ENCODE measurements around the gene ETNK2. TPM values are rescaled to one million over a fixed set of nuclear protein-coding genes. Genes with fewer than 3 reads are reported as not detected.

ETNK2 gene
- total and polyA plus RNA-seq, 2 of the 4 experiments (the other 2 are of a cell fraction), result 18.9 to 26.0 TPM

- Histone ChIP-seq H3K4me3 (ENCODE audit: insufficient read depth, low read depth, low read length) (no peak overlapping the region), H3K4me2 (ENCODE audit: low read depth, low read length) (no peak overlapping the region), H2BK120ac (ENCODE audit: low read depth, low read length) (no peak overlapping the region), H4K20me1 (ENCODE audit: insufficient read depth, low read length) (no peaks in the 10 kb centered on the region), H3K4ac (ENCODE audit: low read depth, low read length) (no peak overlapping the region), H2AK5ac (ENCODE audit: low read depth, low read length) (no peak overlapping the region), H2BK20ac (ENCODE audit: low read depth, low read length) (no peak overlapping the region), H3K9me1 (ENCODE audit: insufficient read depth, low read length) (no peaks in the 10 kb centered on the region), H3K4me1 (ENCODE audit: control insufficient read depth, insufficient read depth, low read length) (peaks cover 1% of the 10 kb centered on the region; the same call in 1 of the 2 replicates), H4K8ac (ENCODE audit: low read depth in 2 of 2, low read length in 2 of 2) (no peak overlapping the region), H3K56ac (ENCODE audit: extremely low read depth, insufficient read depth, low read length) (no peak overlapping the region), H4K5ac (ENCODE audit: low read depth, low read length) (no peak overlapping the region), H2AK9ac (replicated peaks; ENCODE audit: low read depth, low read length, poor library complexity) (no peak overlapping the region), H3K23ac (ENCODE audit: low read depth, low read length) (no peak overlapping the region), H3K9ac (ENCODE audit: low read depth, low read length) (no peak overlapping the region), H2BK15ac (ENCODE audit: low read depth, low read length) (no peak overlapping the region), H2BK5ac (ENCODE audit: low read depth, low read length, poor library complexity, severe bottlenecking) (no peak overlapping the region), H3K18ac (ENCODE audit: low read depth, low read length) (no peak overlapping the region), H2AFZ (replicated peaks; ENCODE audit: low read length, poor library complexity) (no peak overlapping the region), H3K14ac (replicated peaks; ENCODE audit: low read depth, low read length) (no peak overlapping the region), H3K36me3 (ENCODE audit: control insufficient read depth, insufficient read depth, low read length) (peaks cover 11% of the 10 kb centered on the region), H3K27me3 (ENCODE audit: control insufficient read depth, insufficient read depth, low read length) (no peaks in the 10 kb centered on the region), H3K79me1 (ENCODE audit: low read depth in 1 of 2, low read length in 2 of 2) (no peaks in the 10 kb centered on the region), H3K27ac (ENCODE audit: insufficient read depth, low read length) (no peak overlapping the region), H3K9me3 (ENCODE audit: control insufficient read depth, insufficient read depth, low read length) (no peaks in the 10 kb centered on the region), H4K91ac (ENCODE audit: insufficient read depth, low read depth, low read length) (no peak overlapping the region)
- BruUV-seq (replicated peaks), result no TSS peak
- CTCF ChIA-PET, result no interaction called here
- intact Hi-C loops (cut with micrococcal nuclease), result no loop called here
- dilution Hi-C loops (cut with HindIII; ENCODE audit: low sequenced_read_pairs, unreplicated experiment), result no loop called here
- POLR2A ChIA-PET (ENCODE audit: unreplicated experiment), result no interaction called here
- DNase-seq, result no peak
- ATAC-seq (ENCODE audit: low read depth), result no peak
- WGBS, 2 experiments (ENCODE audit: extremely low coverage in 2 of 2, insufficient read length in 1 of 2), result 100% methylated on average over 3 of the region's 17 CpGs; no CpG with 5 or more reads in 1 of the 2 experiments
- in situ Hi-C loops (cut with MboI; ENCODE audit: low sequenced_read_pairs), result no loop called here
- no peak for TF ChIP-seq CHD1 (IDR thresholded peaks at IDR 0.05; ENCODE audit: low read depth, low read length)
- TF ChIP-seq SMC3 (IDR thresholded peaks at IDR 0.05; ENCODE audit: low read depth, low read length), result no peak
- no peak for TF ChIP-seq RFX5 (IDR thresholded peaks at IDR 0.05; ENCODE audit: low read depth, low read length)
Measured at GRCh38 chr1:204121840-204122555, 29.8 kb downstream of the ETNK2 start.
